Stomach (tissue), 9 donors: ENCODE measurements around the gene CCSER1. TPM values are rescaled to one million over a fixed set of nuclear protein-coding genes. Genes with fewer than 3 reads are reported as not detected.
"Not testable (repeated sequence)": the region's sequence is repeated elsewhere in the genome, so short reads cannot be mapped to it uniquely, and the experiment has no call there.

Experiments
- DNase-seq, 2 donors: peaks; one replicate each; pipeline versions ENCODE4 v3.0.0 to v3.0.0-alpha.2; 2013 to 2019
- H3K27ac ChIP-seq, 5 donors: fragments of 200-600 bp in 4 of 5; sonication (generic) in 4 of 5; one replicate each; pipeline ENCODE4 v1.5.1; 2013 to 2019; ENCODE audit warnings: mild to moderate bottlenecking in 1 of 5, moderate library complexity in 1 of 5
- H3K27me3 ChIP-seq, 3 donors: fragments of 200-600 bp; sonication (generic); one replicate each; pipeline ENCODE4 v1.5.1; 2017 to 2019; ENCODE audit warnings: mixed run types in 1 of 3
- H3K36me3 ChIP-seq, 4 donors: fragments of 200-600 bp; sonication (generic); 1 replicate in 3 of 4; 2 replicates in 1 of 4; pipeline ENCODE4 v1.5.1; 2016 to 2019
- H3K4me1 ChIP-seq, 4 donors: fragments of 200-600 bp; sonication (generic); one replicate each; pipeline ENCODE4 v1.5.1; 2016 to 2019
- H3K4me3 ChIP-seq, 4 donors: fragments of 200-600 bp; sonication (generic) in 3 of 4; one replicate each; pipeline ENCODE4 v1.5.1; 2016 to 2019; ENCODE audit warnings: mild to moderate bottlenecking in 1 of 4
- H3K9me3 ChIP-seq, 4 donors: fragments of 200-600 bp; sonication (generic); one replicate each; pipeline ENCODE4 v1.5.1; 2016 to 2019
- EP300 ChIP-seq: sonication (generic); formaldehyde crosslinking; IDR thresholded peaks from one replicate; pipeline ENCODE4 v1.6.1; 2017; ENCODE audit warnings: antibody characterized with exemption
- POLR2A ChIP-seq, 4 donors: fragments of 450-650 bp; IDR thresholded peaks; one replicate each; pipeline ENCODE4 v1.6.1; 2016; ENCODE audit warnings: antibody characterized with exemption in 4 of 4, control low read depth in 2 of 4, mild to moderate bottlenecking in 1 of 4, moderate library complexity in 1 of 4
- POLR2AphosphoS5 ChIP-seq, 3 donors: sonication (generic); formaldehyde crosslinking; IDR thresholded peaks; one replicate each; pipeline ENCODE4 v1.6.1; 2016; ENCODE audit warnings: antibody characterized with exemption in 3 of 3
- WGBS, 5 donors: extraction: QIAGEN DNeasy Blood & Tissue Kit in 3 of 5; methylation state at CpG; one replicate each; pipeline versions ENCODE4 v1.1.5 to v1.1.7; 2013 to 2018; 5-methylcytosine and 5-hydroxymethylcytosine counted together
- intact Hi-C: fragments of 100-400 bp; cut with DNase I; formaldehyde crosslinking; loops from one replicate; pipeline ENCODE4 v1.15.1; 2023; ENCODE audit warnings: low total_unique reads
- polyA plus RNA-seq, 3 donors: library from polyadenylated mRNA; stranded (reverse); fragments of 200-250 nt; gene quantifications; one replicate each; pipeline ENCODE4 v1.2.3, GENCODE V29; 2013
- total RNA-seq, 5 donors: library from RNA; depleted of rRNA; stranded (reverse); fragments of >200 nt; gene quantifications; one replicate each; pipeline versions ENCODE4 v1.1.0 to v1.2.3, GENCODE V29; 2014 to 2016
- TF ChIP-seq, protein P1 (sequence below), 7 experiments: fragments of 450-650 bp in 4 of 7; fragments of 200-600 bp in 3 of 7; sonication (generic) in 3 of 7; IDR thresholded peaks; one replicate each; pipeline ENCODE4 v1.5.1; 2016 to 2019; ENCODE audit warnings: antibody characterized with exemption in 7 of 7, control low read depth in 2 of 7, mild to moderate bottlenecking in 1 of 7
- donor health status: healthy with polysubstance abuse.
- donor health status: Bipolar disorder and iron deficiency.
- donor health status: healthy.

The CCSER1 gene
- total and polyA plus RNA-seq, 8 donors = 0.33 to 149 (median 15.2) TPM

GRCh38 chr4:91256043-91256442 lies 1128.8 kb downstream of the CCSER1 start:
- Histone ChIP-seq H3K9me3 (peaks cover 0 to 10% (median 5%) of the 10 kb centered on the region in 4 donors), H3K27me3 (no peaks in the 10 kb centered on the region), H3K36me3 (no peaks in the 10 kb centered on the region), H3K4me3 (no peak overlapping the region), H3K27ac (no peak overlapping the region), H3K4me1 (no peaks in the 10 kb centered on the region)
- intact Hi-C loops = no loop called here
- WGBS, 5 donors = 86 to 95% (median 90%) methylated on average over 5 of the region's 5 CpGs
- TF ChIP-seq, protein P1, sequence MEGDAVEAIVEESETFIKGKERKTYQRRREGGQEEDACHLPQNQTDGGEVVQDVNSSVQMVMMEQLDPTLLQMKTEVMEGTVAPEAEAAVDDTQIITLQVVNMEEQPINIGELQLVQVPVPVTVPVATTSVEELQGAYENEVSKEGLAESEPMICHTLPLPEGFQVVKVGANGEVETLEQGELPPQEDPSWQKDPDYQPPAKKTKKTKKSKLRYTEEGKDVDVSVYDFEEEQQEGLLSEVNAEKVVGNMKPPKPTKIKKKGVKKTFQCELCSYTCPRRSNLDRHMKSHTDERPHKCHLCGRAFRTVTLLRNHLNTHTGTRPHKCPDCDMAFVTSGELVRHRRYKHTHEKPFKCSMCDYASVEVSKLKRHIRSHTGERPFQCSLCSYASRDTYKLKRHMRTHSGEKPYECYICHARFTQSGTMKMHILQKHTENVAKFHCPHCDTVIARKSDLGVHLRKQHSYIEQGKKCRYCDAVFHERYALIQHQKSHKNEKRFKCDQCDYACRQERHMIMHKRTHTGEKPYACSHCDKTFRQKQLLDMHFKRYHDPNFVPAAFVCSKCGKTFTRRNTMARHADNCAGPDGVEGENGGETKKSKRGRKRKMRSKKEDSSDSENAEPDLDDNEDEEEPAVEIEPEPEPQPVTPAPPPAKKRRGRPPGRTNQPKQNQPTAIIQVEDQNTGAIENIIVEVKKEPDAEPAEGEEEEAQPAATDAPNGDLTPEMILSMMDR (IDR thresholded peaks at IDR 0.05) = no peak
- no peak for TF ChIP-seq POLR2AphosphoS5 (IDR thresholded peaks at IDR 0.05)
- no peak for TF ChIP-seq EP300
- TF ChIP-seq POLR2A (IDR thresholded peaks at IDR 0.05) = no peak
- no peak for DNase-seq

DNA sequence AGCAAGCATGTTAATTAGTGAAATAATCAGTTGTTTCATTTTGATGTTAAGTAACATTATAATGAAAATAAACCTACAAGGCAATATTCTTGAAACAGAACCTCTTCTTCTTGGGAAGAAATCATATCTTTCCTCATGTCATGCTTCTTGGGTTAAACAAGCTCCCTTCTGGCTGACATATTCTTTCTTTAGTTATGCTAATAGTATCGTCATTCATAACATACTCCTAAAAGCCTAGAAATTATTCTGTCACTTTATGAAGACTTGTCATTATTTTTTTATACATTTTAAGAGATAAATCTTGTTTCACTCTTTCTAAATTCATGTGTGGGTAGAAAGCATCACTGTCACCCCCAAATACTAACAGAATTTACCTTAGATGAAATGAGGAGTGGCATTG lies 1129.6 kb downstream of the CCSER1 start:
- Histone ChIP-seq H3K4me3 (no peak overlapping the region), H3K36me3 (no peaks in the 10 kb centered on the region), H3K27ac (no peak overlapping the region), H3K4me1 (no peaks in the 10 kb centered on the region), H3K9me3 (peaks cover 0 to 11% (median 5%) of the 10 kb centered on the region in 4 donors), H3K27me3 (no peaks in the 10 kb centered on the region)
- 88 to 94% (median 90%) methylated on average over 1 of the region's 1 CpG for WGBS, 5 donors
- TF ChIP-seq EP300 = no peak
- no peak for TF ChIP-seq POLR2A (IDR thresholded peaks at IDR 0.05)
- no peak for TF ChIP-seq POLR2AphosphoS5 (IDR thresholded peaks at IDR 0.05)
- TF ChIP-seq, protein P1 (IDR thresholded peaks at IDR 0.05) = no peak
- no peak for DNase-seq
- intact Hi-C loops = no loop called here

DNA sequence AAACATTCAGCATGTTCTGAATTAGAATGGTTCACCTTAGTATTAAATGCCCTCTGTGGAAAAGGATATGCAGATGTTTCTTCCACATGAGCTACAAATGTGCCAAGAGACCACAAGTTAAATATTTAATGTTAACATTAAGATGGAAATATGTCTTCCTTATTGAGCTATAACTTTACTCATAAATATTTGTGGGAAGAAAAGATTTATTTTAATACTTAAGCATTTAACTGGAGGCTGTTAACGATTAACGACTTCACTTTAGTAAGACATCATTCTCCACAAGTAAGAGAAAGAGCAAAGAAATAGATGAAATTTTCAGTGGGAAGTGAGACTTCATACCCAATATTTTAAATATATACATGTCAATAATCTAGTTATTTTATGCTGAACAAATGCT lies 1130.5 kb downstream of the CCSER1 start:
- WGBS, 5 donors = 74 to 96% (median 86%) methylated on average over 2 of the region's 2 CpGs
- no peak overlapping the region for H3K4me3 ChIP-seq
- peaks cover 0 to 11% (median 5%) of the 10 kb centered on the region in 4 donors for H3K9me3 ChIP-seq
- intact Hi-C loops = no loop called here
- H3K4me1 ChIP-seq = no peaks in the 10 kb centered on the region
- H3K27me3 ChIP-seq = no peaks in the 10 kb centered on the region
- no peak for DNase-seq
- H3K36me3 ChIP-seq = no peaks in the 10 kb centered on the region
- no peak overlapping the region for H3K27ac ChIP-seq
- TF ChIP-seq POLR2A (IDR thresholded peaks at IDR 0.05) (no peak), EP300 (no peak), POLR2AphosphoS5 (IDR thresholded peaks at IDR 0.05) (no peak)
- TF ChIP-seq, protein P1 (IDR thresholded peaks at IDR 0.05) = no peak

- intact Hi-C loops = no loop called here
- no peak for TF ChIP-seq EP300
These were observed 1131.1 kb downstream of the CCSER1 start for GRCh38 chr4:91258326-91258725.

GRCh38 chr4:91267543-91267942 lies 1140.3 kb downstream of the CCSER1 start:
- DNase-seq = no peak
- TF ChIP-seq EP300 (no peak), POLR2AphosphoS5 (IDR thresholded peaks at IDR 0.05) (no peak)
- H3K9me3 ChIP-seq = peaks cover 0 to 3% (median 0%) of the 10 kb centered on the region in 4 donors
- H3K36me3 ChIP-seq = no peaks in the 10 kb centered on the region
- no peaks in the 10 kb centered on the region for H3K4me1 ChIP-seq
- no peaks in the 10 kb centered on the region for H3K27me3 ChIP-seq
- no peak overlapping the region for H3K4me3 ChIP-seq
- H3K27ac ChIP-seq = no peak overlapping the region
- intact Hi-C loops = no loop called here

More at GRCh38 chr4:91258326-91258725, 1131.1 kb downstream of the CCSER1 start:
- Histone ChIP-seq H3K36me3 (no peaks in the 10 kb centered on the region), H3K4me3 (no peak overlapping the region), H3K4me1 (no peaks in the 10 kb centered on the region), H3K9me3 (peaks cover 0 to 11% (median 5%) of the 10 kb centered on the region in 4 donors), H3K27me3 (no peaks in the 10 kb centered on the region), H3K27ac (no peak overlapping the region)
- DNase-seq = no peak

DNA sequence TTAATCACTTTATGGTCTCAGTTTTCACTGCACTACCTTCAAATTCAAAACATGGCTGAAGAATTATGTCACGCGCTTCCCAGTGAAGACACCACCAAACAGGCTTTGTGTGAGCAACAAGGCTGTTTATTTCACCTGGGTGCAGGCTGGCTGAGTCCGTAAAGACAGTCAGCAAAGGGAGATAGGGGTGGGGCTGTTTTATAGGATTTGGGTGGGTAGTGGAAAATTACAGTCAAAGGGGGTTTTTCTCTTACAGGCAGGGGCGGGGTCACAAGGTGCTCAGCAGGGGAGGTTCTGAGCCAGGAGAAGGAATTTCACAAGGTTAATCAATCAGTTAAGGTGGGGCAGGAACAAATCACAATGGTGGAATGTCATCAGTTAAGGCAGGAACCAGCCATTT lies 1141.3 kb downstream of the CCSER1 start:
- H3K4me1 ChIP-seq, H3K27ac ChIP-seq, H3K27me3 ChIP-seq, H3K4me3 ChIP-seq, intact Hi-C loops, H3K36me3 ChIP-seq, DNase-seq, H3K9me3 ChIP-seq: not testable (repeated sequence)
- WGBS, 5 donors = 85 to 95% (median 92%) methylated on average over 4 of the region's 4 CpGs
